IMR-90 (cell line): ENCODE results near the gene ORC6. TPM values are rescaled to one million over a fixed set of nuclear protein-coding genes. Genes with fewer than 3 reads are reported as not detected.

Source experiments
- ATAC-seq: fragments of 200-7000 bp; cut with Tn5 transposase; 2 replicates; pipeline ENCODE4 v1.9.1; 2020; ENCODE audit warnings: low read depth, mild to moderate bottlenecking, moderate library complexity
- BruUV-seq: library from RNA; stranded (reverse); fragments of 400-500 nt; replicated peaks from 2 replicates; lab custom pipeline; 2021; lab: Mats Ljungman, UMichigan
- CTCF ChIA-PET: fragments of 300-600 bp; formaldehyde crosslinking; extraction: SDS; loops from one replicate; lab custom pipeline; 2021; ENCODE audit warnings: antibody characterized with exemption; lab: Yijun Ruan, JAX
- POLR2A ChIA-PET: fragments of 300-600 bp; sonication (Branson Sonifier 250); formaldehyde crosslinking; loops from one replicate; lab custom pipeline; 2022; ENCODE audit warnings: antibody characterized with exemption; ENCODE audit not compliant: unreplicated experiment; lab: Charles Lee
- DNase-seq: peaks from one replicate; pipeline ENCODE4 v3.0.0; 2013
- H2AFZ ChIP-seq: replicated peaks from 2 replicates; pipeline ENCODE3; 2013; ENCODE audit warnings: low read length, mild to moderate bottlenecking; ENCODE audit not compliant: poor library complexity
- H2AK5ac ChIP-seq: 2 replicates; pipeline ENCODE4 v1.6.1; 2013; ENCODE audit warnings: low read depth, low read length, inconsistent platforms
- H2AK9ac ChIP-seq: replicated peaks from 2 replicates; pipeline ENCODE3; 2013; ENCODE audit warnings: mild to moderate bottlenecking, low read depth, low read length, moderate library complexity; ENCODE audit not compliant: poor library complexity
- H2BK120ac ChIP-seq: 2 replicates; pipeline ENCODE4 v1.6.1; 2013; ENCODE audit warnings: low read depth, low read length, inconsistent platforms
- H2BK15ac ChIP-seq: 3 replicates; pipeline ENCODE4 v1.6.1; 2013; ENCODE audit warnings: low read depth, low read length, inconsistent platforms
- H2BK20ac ChIP-seq: 2 replicates; pipeline ENCODE4 v1.6.1; 2013; ENCODE audit warnings: low read depth, mild to moderate bottlenecking, inconsistent platforms, low read length, moderate library complexity
- H2BK5ac ChIP-seq: 2 replicates; pipeline ENCODE4 v1.6.1; 2013; ENCODE audit warnings: mild to moderate bottlenecking, low read depth, low read length, inconsistent platforms; ENCODE audit not compliant: poor library complexity, severe bottlenecking
- H3K14ac ChIP-seq: replicated peaks from 2 replicates; pipeline ENCODE4 v1.6.1; 2013; ENCODE audit warnings: low read depth, low read length, inconsistent platforms
- H3K18ac ChIP-seq: 2 replicates; pipeline ENCODE4 v1.6.1; 2013; ENCODE audit warnings: low read depth, low read length, control low read depth
- H3K23ac ChIP-seq: 2 replicates; pipeline ENCODE4 v1.6.1; 2013; ENCODE audit warnings: low read depth, low read length, inconsistent platforms
- H3K27ac ChIP-seq: 2 replicates; pipeline ENCODE4 v1.5.1; 2013; ENCODE audit warnings: mild to moderate bottlenecking, control low read depth, low read length; ENCODE audit not compliant: insufficient read depth
- H3K27me3 ChIP-seq: 2 replicates; pipeline ENCODE4 v1.6.1; 2013; ENCODE audit warnings: low read length; ENCODE audit not compliant: control insufficient read depth, insufficient read depth
- H3K36me3 ChIP-seq: 2 replicates; pipeline ENCODE4 v1.6.1; 2013; ENCODE audit warnings: low read length, mixed read lengths; ENCODE audit not compliant: control insufficient read depth, insufficient read depth
- H3K4ac ChIP-seq: 2 replicates; pipeline ENCODE4 v1.6.1; 2013; ENCODE audit warnings: low read depth, low read length, inconsistent platforms
- H3K4me1 ChIP-seq: 2 replicates; pipeline ENCODE4 v1.6.1; 2013; ENCODE audit warnings: low read length, mixed read lengths; ENCODE audit not compliant: control insufficient read depth, insufficient read depth
- H3K4me2 ChIP-seq: 2 replicates; pipeline ENCODE4 v1.6.1; 2013; ENCODE audit warnings: low read depth, mild to moderate bottlenecking, control low read depth, low read length, moderate library complexity
- H3K4me3 ChIP-seq: 2 replicates; pipeline ENCODE4 v1.5.1; 2013; ENCODE audit warnings: low read depth, mild to moderate bottlenecking, control low read depth, low read length, moderate library complexity; ENCODE audit not compliant: insufficient read depth
- H3K56ac ChIP-seq: 2 replicates; pipeline ENCODE4 v1.6.1; 2013; ENCODE audit warnings: low read length, inconsistent platforms; ENCODE audit not compliant: insufficient read depth; ENCODE audit errors: extremely low read depth
- H3K79me1 ChIP-seq, 2 experiments: 2 replicates each; pipeline ENCODE4 v1.6.1; 2013; ENCODE audit warnings: low read length in 2 of 2, inconsistent platforms in 1 of 2, low read depth in 1 of 2
- H3K9ac ChIP-seq: 2 replicates; pipeline ENCODE4 v1.6.1; 2013; ENCODE audit warnings: low read depth, low read length, control low read depth
- H3K9me1 ChIP-seq: 2 replicates; pipeline ENCODE4 v1.6.1; 2013; ENCODE audit warnings: low read length, inconsistent platforms; ENCODE audit not compliant: insufficient read depth
- H3K9me3 ChIP-seq: 2 replicates; pipeline ENCODE4 v1.6.1; 2013; ENCODE audit warnings: low read length; ENCODE audit not compliant: control insufficient read depth, insufficient read depth
- H4K20me1 ChIP-seq: 2 replicates; pipeline ENCODE4 v1.6.1; 2013; ENCODE audit warnings: low read length, inconsistent platforms; ENCODE audit not compliant: insufficient read depth
- H4K5ac ChIP-seq: 2 replicates; pipeline ENCODE4 v1.6.1; 2013; ENCODE audit warnings: mild to moderate bottlenecking, low read depth, low read length, control low read depth
- H4K8ac ChIP-seq, 2 experiments: 2 replicates each; pipeline ENCODE4 v1.6.1; 2013; ENCODE audit warnings: low read depth in 2 of 2, low read length in 2 of 2, control low read depth in 1 of 2, inconsistent platforms in 1 of 2
- H4K91ac ChIP-seq: 2 replicates; pipeline ENCODE4 v1.6.1; 2013; ENCODE audit warnings: low read depth, low read length, inconsistent platforms; ENCODE audit not compliant: insufficient read depth
- BHLHE40 ChIP-seq: fragments of 150-350 bp; IDR thresholded peaks from 2 replicates; pipeline ENCODE4 v1.6.1; 2016; ENCODE audit warnings: mild to moderate bottlenecking, low read depth, low read length
- CEBPB ChIP-seq: IDR thresholded peaks from 2 replicates; pipeline ENCODE4 v1.6.1; 2012; ENCODE audit warnings: low read depth, low read length, improper control_type of control experiment
- CHD1 ChIP-seq: IDR thresholded peaks from 2 replicates; pipeline ENCODE4 v1.6.1; 2012; ENCODE audit warnings: low read depth, low read length, improper control_type of control experiment
- FOS ChIP-seq: fragments of 150-350 bp; IDR thresholded peaks from 2 replicates; pipeline ENCODE4 v1.6.1; 2016; ENCODE audit warnings: low read depth, low read length
- MAFK ChIP-seq: IDR thresholded peaks from 2 replicates; pipeline ENCODE4 v1.6.1; 2012; ENCODE audit warnings: low read depth, low read length, improper control_type of control experiment
- MAZ ChIP-seq: IDR thresholded peaks from 2 replicates; pipeline ENCODE4 v1.6.1; 2012; ENCODE audit warnings: low read depth, mild to moderate bottlenecking, low read length, improper control_type of control experiment, moderate library complexity, borderline replicate concordance
- MXI1 ChIP-seq: IDR thresholded peaks from 2 replicates; pipeline ENCODE4 v1.6.1; 2012; ENCODE audit warnings: low read depth, mild to moderate bottlenecking, low read length, moderate library complexity, borderline replicate concordance
- NFE2L2 ChIP-seq: fragments of 150-350 bp; IDR thresholded peaks from 2 replicates; pipeline ENCODE4 v1.6.1; 2016; ENCODE audit warnings: low read depth, mild to moderate bottlenecking, low read length
- POLR2A ChIP-seq: IDR thresholded peaks from 2 replicates; pipeline ENCODE4 v1.6.1; 2012; ENCODE audit warnings: mild to moderate bottlenecking, low read depth, low read length
- RAD21 ChIP-seq: IDR thresholded peaks from 2 replicates; pipeline ENCODE4 v1.6.1; 2012; ENCODE audit warnings: low read length, improper control_type of control experiment
- RCOR1 ChIP-seq: IDR thresholded peaks from 2 replicates; pipeline ENCODE4 v1.6.1; 2012; ENCODE audit warnings: mild to moderate bottlenecking, low read length, improper control_type of control experiment; ENCODE audit not compliant: insufficient replicate concordance
- RFX5 ChIP-seq: IDR thresholded peaks from 2 replicates; pipeline ENCODE4 v1.8.0; 2012; ENCODE audit warnings: low read depth, mild to moderate bottlenecking, low read length, moderate library complexity
- SMC3 ChIP-seq: fragments of 150-350 bp; IDR thresholded peaks from 2 replicates; pipeline ENCODE4 v1.6.1; 2016; ENCODE audit warnings: low read depth, mild to moderate bottlenecking, antibody characterized with exemption, low read length, moderate library complexity
- WGBS, 2 experiments: methylation state at CpG; one replicate each; pipeline versions ENCODE4 v1.1.5 to v1.1.7; 2013; ENCODE audit warnings: missing lambda C conversion rate in 2 of 2; ENCODE audit not compliant: insufficient read length in 1 of 2; ENCODE audit errors: extremely low coverage in 2 of 2; 5-methylcytosine and 5-hydroxymethylcytosine counted together
- dilution Hi-C: fragments of 300-500 bp; cut with HindIII; formaldehyde crosslinking; loops from one replicate; pipeline ENCODE4 v1.14.3; 2018; ENCODE audit warnings: low sequenced_read_pairs; ENCODE audit not compliant: unreplicated experiment
- in situ Hi-C: fragments of 300-500 bp; cut with MboI; formaldehyde crosslinking; loops from 3 replicates; pipeline ENCODE4 v1.14.3; 2019; ENCODE audit warnings: low sequenced_read_pairs, inconsistent platforms, mixed read lengths
- intact Hi-C: fragments of 100-400 bp; cut with micrococcal nuclease; formaldehyde crosslinking; loops from 2 replicates; pipeline ENCODE4 v1.10.0; 2022
- polyA plus RNA-seq, 3 experiments: library from polyadenylated mRNA; depleted of rRNA; stranded (reverse); fragments of >200 nt; gene quantifications; 2 replicates each; pipeline ENCODE4 v1.2.3, GENCODE V29; 2012; ENCODE audit warnings: low replicate concordance in 1 of 3
- total RNA-seq: library from RNA; depleted of rRNA; stranded (reverse); fragments of >200 nt; gene quantifications from 2 replicates; pipeline ENCODE4 v1.2.3, GENCODE V29; 2012
- TF ChIP-seq, protein P1 (sequence below): fragments of 150-350 bp; IDR thresholded peaks from 2 replicates; pipeline ENCODE4 v1.6.1; 2017; ENCODE audit warnings: mild to moderate bottlenecking, antibody characterized with exemption, low read length, low read depth
- TF ChIP-seq, protein P2 (sequence below): conservative IDR thresholded peaks from 2 replicates; pipeline ENCODE4 v1.5.1; 2012; ENCODE audit warnings: mild to moderate bottlenecking, low read depth, low read length, improper control_type of control experiment
- TF ChIP-seq, protein P3 (sequence below): fragments of 150-350 bp; IDR thresholded peaks from 2 replicates; pipeline ENCODE4 v1.6.1; 2016; ENCODE audit warnings: low read depth, mild to moderate bottlenecking, low read length, moderate library complexity, borderline replicate concordance

Gene ORC6
- total and polyA plus RNA-seq, 2 of the 4 experiments (the other 2 are of a cell fraction) = 9.0 to 15.9 TPM

DNA sequence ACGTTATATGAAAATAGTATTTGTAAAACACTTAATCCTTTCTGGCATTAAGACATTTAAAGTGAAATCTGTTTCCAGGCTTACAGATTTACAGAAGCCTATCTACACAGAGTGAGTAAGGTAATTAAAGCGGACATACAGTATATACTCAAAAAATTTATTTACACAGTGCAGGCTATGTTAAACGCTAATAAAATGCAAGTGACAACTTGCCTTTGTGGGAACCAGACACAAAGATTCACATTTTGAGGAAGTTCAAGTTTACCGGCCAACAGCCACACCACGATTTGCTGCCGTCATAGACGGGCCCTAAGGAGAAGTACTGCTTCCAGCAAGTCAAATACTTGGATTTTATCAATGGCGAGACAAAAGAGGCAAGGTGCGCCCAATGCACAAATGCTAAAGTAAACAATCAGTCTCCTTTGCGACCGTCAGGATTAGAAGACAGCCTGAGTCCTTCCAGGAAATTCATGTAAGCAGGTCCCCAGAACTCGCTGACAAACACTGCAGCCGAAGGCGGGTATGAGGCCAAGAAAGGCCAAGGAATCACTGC is 1.3 kb upstream of the ORC6 start:
- DNase-seq (peak; percentile 20), ATAC-seq (no peak)
- Histone ChIP-seq H2BK120ac (no peak overlapping the region), H3K18ac (no peak overlapping the region), H4K20me1 (peaks cover 54% of the 10 kb centered on the region), H2AK9ac (peak overlapping the region; percentile 73), H3K9me1 (peaks cover 5% of the 10 kb centered on the region), H3K79me1 (peaks cover 22 to 54% of the 10 kb centered on the region in 2 experiments), H3K27ac (peak overlapping the region; percentile 77), H2AK5ac (peak overlapping the region; percentile 57; the same call in 1 of the 2 replicates), H2BK20ac (no peak overlapping the region), H4K91ac (peak overlapping the region; percentile 26; the same call in 1 of the 2 replicates), H3K4me3 (peak overlapping the region; percentile 88), H2AFZ (peak overlapping the region; percentile 100), H3K14ac (peak overlapping the region; percentile 67), H2BK5ac (peak overlapping the region; percentile 4), H3K36me3 (0 out of 2 replicates have a peak, but pooled peaks cover 2% of the 10 kb centered on the region), H3K4me1 (peaks cover 6% of the 10 kb centered on the region), H3K56ac (peak overlapping the region; percentile 17), H3K9ac (peak overlapping the region; percentile 86), H3K4ac (peak overlapping the region; percentile 73), H3K9me3 (no peaks in the 10 kb centered on the region), H2BK15ac (no peak overlapping the region), H3K27me3 (no peaks in the 10 kb centered on the region), H3K23ac (peak overlapping the region; percentile 66), H4K8ac (peak overlapping the region; percentile 11 to 53; a peak in 2 of 4 replicates), H3K4me2 (peak overlapping the region; percentile 85), H4K5ac (peak overlapping the region; percentile 1; the same call in 1 of the 2 replicates)
- BruUV-seq = TSS peak; percentile 46
- dilution Hi-C loops (no loop called here), intact Hi-C loops (no loop called here), in situ Hi-C loops (no loop called here)
- CTCF ChIA-PET = no interaction called here
- WGBS, 2 experiments = 0% methylated on average over 7 of the region's 14 CpGs; no CpG with 5 or more reads in 1 of the 2 experiments
- POLR2A ChIA-PET = no interaction called here
- TF ChIP-seq CEBPB (no peak), MXI1 (no peak), MAFK (no peak), SMC3 (no peak), POLR2A (no peak), RCOR1 (no peak), FOS (no peak), RFX5 (no peak), MAZ (no peak), NFE2L2 (no peak), CHD1 (no peak), RAD21 (no peak), BHLHE40 (no peak)
- TF ChIP-seq, protein P1, sequence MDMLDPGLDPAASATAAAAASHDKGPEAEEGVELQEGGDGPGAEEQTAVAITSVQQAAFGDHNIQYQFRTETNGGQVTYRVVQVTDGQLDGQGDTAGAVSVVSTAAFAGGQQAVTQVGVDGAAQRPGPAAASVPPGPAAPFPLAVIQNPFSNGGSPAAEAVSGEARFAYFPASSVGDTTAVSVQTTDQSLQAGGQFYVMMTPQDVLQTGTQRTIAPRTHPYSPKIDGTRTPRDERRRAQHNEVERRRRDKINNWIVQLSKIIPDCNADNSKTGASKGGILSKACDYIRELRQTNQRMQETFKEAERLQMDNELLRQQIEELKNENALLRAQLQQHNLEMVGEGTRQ = no peak
- TF ChIP-seq, protein P2, sequence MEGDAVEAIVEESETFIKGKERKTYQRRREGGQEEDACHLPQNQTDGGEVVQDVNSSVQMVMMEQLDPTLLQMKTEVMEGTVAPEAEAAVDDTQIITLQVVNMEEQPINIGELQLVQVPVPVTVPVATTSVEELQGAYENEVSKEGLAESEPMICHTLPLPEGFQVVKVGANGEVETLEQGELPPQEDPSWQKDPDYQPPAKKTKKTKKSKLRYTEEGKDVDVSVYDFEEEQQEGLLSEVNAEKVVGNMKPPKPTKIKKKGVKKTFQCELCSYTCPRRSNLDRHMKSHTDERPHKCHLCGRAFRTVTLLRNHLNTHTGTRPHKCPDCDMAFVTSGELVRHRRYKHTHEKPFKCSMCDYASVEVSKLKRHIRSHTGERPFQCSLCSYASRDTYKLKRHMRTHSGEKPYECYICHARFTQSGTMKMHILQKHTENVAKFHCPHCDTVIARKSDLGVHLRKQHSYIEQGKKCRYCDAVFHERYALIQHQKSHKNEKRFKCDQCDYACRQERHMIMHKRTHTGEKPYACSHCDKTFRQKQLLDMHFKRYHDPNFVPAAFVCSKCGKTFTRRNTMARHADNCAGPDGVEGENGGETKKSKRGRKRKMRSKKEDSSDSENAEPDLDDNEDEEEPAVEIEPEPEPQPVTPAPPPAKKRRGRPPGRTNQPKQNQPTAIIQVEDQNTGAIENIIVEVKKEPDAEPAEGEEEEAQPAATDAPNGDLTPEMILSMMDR = no peak
- TF ChIP-seq, protein P3, sequence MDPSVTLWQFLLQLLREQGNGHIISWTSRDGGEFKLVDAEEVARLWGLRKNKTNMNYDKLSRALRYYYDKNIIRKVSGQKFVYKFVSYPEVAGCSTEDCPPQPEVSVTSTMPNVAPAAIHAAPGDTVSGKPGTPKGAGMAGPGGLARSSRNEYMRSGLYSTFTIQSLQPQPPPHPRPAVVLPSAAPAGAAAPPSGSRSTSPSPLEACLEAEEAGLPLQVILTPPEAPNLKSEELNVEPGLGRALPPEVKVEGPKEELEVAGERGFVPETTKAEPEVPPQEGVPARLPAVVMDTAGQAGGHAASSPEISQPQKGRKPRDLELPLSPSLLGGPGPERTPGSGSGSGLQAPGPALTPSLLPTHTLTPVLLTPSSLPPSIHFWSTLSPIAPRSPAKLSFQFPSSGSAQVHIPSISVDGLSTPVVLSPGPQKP = no peak
